Thymus (tissue), 14 donors: ENCODE measurements around the gene PRR13. TPM values are rescaled to one million over a fixed set of nuclear protein-coding genes. Genes with fewer than 3 reads are reported as not detected.
"Not testable (repeated sequence)": the region's sequence is repeated elsewhere in the genome, so short reads cannot be mapped to it uniquely, and the experiment has no call there.

Experiments used
- DNase-seq, 9 donors: peaks; one replicate each; pipeline ENCODE4 v3.0.0-alpha.2; 2013; ENCODE audit warnings: low spot score in 9 of 9, low read depth in 6 of 9, missing footprints in 1 of 9
- H3K27ac ChIP-seq, 2 donors: one replicate each; pipeline ENCODE4 v1.5.1; 2013; ENCODE audit warnings: control low read depth in 1 of 2, low read depth in 1 of 2, low read length in 1 of 2, mild to moderate bottlenecking in 1 of 2, moderate library complexity in 1 of 2
- H3K27me3 ChIP-seq, 2 donors: one replicate each; pipeline ENCODE4 v1.5.1; 2013; ENCODE audit warnings: low read length in 1 of 2; ENCODE audit not compliant: control insufficient read depth in 2 of 2, insufficient read depth in 1 of 2
- H3K36me3 ChIP-seq, 2 donors: one replicate each; pipeline ENCODE4 v1.5.1; 2013; ENCODE audit warnings: low read length in 1 of 2, mild to moderate bottlenecking in 1 of 2, moderate library complexity in 1 of 2; ENCODE audit not compliant: control insufficient read depth in 2 of 2, insufficient read depth in 2 of 2
- H3K4me1 ChIP-seq, 2 donors: one replicate each; pipeline ENCODE4 v1.5.1; 2013; ENCODE audit warnings: low read length in 2 of 2; ENCODE audit not compliant: control insufficient read depth in 2 of 2, insufficient read depth in 2 of 2
- H3K4me3 ChIP-seq, 2 donors: one replicate each; pipeline ENCODE4 v1.5.1; 2013; ENCODE audit warnings: low read length in 2 of 2, control low read depth in 1 of 2, mild to moderate bottlenecking in 1 of 2
- H3K9me3 ChIP-seq, 2 donors: one replicate each; pipeline ENCODE4 v1.5.1; 2013; ENCODE audit warnings: low read length in 1 of 2, mild to moderate bottlenecking in 1 of 2; ENCODE audit not compliant: control insufficient read depth in 2 of 2, insufficient read depth in 1 of 2
- WGBS: extraction: QIAGEN DNeasy Blood & Tissue Kit; methylation state at CpG from one replicate; pipeline ENCODE4 v1.1.7; 2013; 5-methylcytosine and 5-hydroxymethylcytosine counted together
- long read RNA-seq, 10 donors: transcript quantifications; one replicate each; lab custom pipeline, GENCODE V29; 2026
- polyA plus RNA-seq: library from polyadenylated mRNA; stranded (reverse); fragments of 200-250 nt; gene quantifications from one replicate; pipeline ENCODE4 v1.2.3, GENCODE V29; 2013
- total RNA-seq: library from RNA; stranded (reverse); fragments of 120-200 nt; gene quantifications from one replicate; pipeline ENCODE4 v1.2.4, GENCODE V29; 2013
- donor health status: healthy.

Gene PRR13, protein sequence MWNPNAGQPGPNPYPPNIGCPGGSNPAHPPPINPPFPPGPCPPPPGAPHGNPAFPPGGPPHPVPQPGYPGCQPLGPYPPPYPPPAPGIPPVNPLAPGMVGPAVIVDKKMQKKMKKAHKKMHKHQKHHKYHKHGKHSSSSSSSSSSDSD
- total RNA-seq (65.8 TPM), polyA plus RNA-seq (222 TPM)
- long read RNA-seq, donor 1, transcript PRR13-202 (4 exons, 1,229 nt) = major isoform, 7 of 8 reads
- long read RNA-seq, donor 1, partial matches to known transcripts = 0 of 8 reads
- long read RNA-seq, donor 1, other reads (novel, unspliced or antisense) = 0 of 8 reads
- long read RNA-seq, donor 2 = 0 reads
- long read RNA-seq, donor 3, transcript PRR13-208 (3 exons, 786 nt) = minor isoform, 14 of 108 reads
- long read RNA-seq, donor 3, transcript PRR13-202 (4 exons, 1,229 nt) = major isoform, 48 of 108 reads
- long read RNA-seq, donor 3, transcript PRR13-209 (4 exons, 625 nt) = minor isoform, 8 of 108 reads
- long read RNA-seq, donor 3, partial matches to known transcripts = 31 of 108 reads
- long read RNA-seq, donor 3, other reads (novel, unspliced or antisense) = 5 of 108 reads
- long read RNA-seq, donor 4, transcript PRR13-202 (4 exons, 1,229 nt) = major isoform, 20 of 51 reads
- long read RNA-seq, donor 4, partial matches to known transcripts = 18 of 51 reads
- long read RNA-seq, donor 4, other reads (novel, unspliced or antisense) = 0 of 51 reads
- long read RNA-seq, donor 5, transcript PRR13-209 (4 exons, 625 nt) = minor isoform, 5 of 134 reads
- long read RNA-seq, donor 5, transcript PRR13-202 (4 exons, 1,229 nt) = major isoform, 55 of 134 reads
- long read RNA-seq, donor 5, transcript PRR13-208 (3 exons, 786 nt) = minor isoform, 23 of 134 reads
- long read RNA-seq, donor 5, partial matches to known transcripts = 49 of 134 reads
- long read RNA-seq, donor 5, other reads (novel, unspliced or antisense) = 0 of 134 reads
- long read RNA-seq, donor 6, transcript PRR13-208 (3 exons, 786 nt) = minor isoform, 7 of 73 reads
- long read RNA-seq, donor 6, transcript PRR13-202 (4 exons, 1,229 nt) = major isoform, 43 of 73 reads
- long read RNA-seq, donor 6, transcript PRR13-209 (4 exons, 625 nt) = minor isoform, 7 of 73 reads
- long read RNA-seq, donor 6, partial matches to known transcripts = 12 of 73 reads
- long read RNA-seq, donor 6, other reads (novel, unspliced or antisense) = 0 of 73 reads
- long read RNA-seq, donor 7, transcript PRR13-209 (4 exons, 625 nt) = minor isoform, 8 of 94 reads
- long read RNA-seq, donor 7, transcript PRR13-202 (4 exons, 1,229 nt) = major isoform, 65 of 94 reads
- long read RNA-seq, donor 7, partial matches to known transcripts = 17 of 94 reads
- long read RNA-seq, donor 7, other reads (novel, unspliced or antisense) = 0 of 94 reads
- long read RNA-seq, donor 8, transcript PRR13-202 (4 exons, 1,229 nt) = major isoform, 18 of 35 reads
- long read RNA-seq, donor 8, transcript PRR13-208 (3 exons, 786 nt) = minor isoform, 5 of 35 reads
- long read RNA-seq, donor 8, partial matches to known transcripts = 8 of 35 reads
- long read RNA-seq, donor 8, other reads (novel, unspliced or antisense) = 0 of 35 reads
- long read RNA-seq, donor 9, transcript PRR13-208 (3 exons, 786 nt) = minor isoform, 7 of 55 reads
- long read RNA-seq, donor 9, transcript PRR13-202 (4 exons, 1,229 nt) = major isoform, 29 of 55 reads
- long read RNA-seq, donor 9, partial matches to known transcripts = 12 of 55 reads
- long read RNA-seq, donor 9, other reads (novel, unspliced or antisense) = 0 of 55 reads
- long read RNA-seq, donor 10, transcript PRR13-208 (3 exons, 786 nt) = minor isoform, 11 of 83 reads
- long read RNA-seq, donor 10, transcript PRR13-202 (4 exons, 1,229 nt) = major isoform, 25 of 83 reads
- long read RNA-seq, donor 10, transcript PRR13-209 (4 exons, 625 nt) = minor isoform, 7 of 83 reads
- long read RNA-seq, donor 10, partial matches to known transcripts = 39 of 83 reads
- long read RNA-seq, donor 10, other reads (novel, unspliced or antisense) = 0 of 83 reads

DNA sequence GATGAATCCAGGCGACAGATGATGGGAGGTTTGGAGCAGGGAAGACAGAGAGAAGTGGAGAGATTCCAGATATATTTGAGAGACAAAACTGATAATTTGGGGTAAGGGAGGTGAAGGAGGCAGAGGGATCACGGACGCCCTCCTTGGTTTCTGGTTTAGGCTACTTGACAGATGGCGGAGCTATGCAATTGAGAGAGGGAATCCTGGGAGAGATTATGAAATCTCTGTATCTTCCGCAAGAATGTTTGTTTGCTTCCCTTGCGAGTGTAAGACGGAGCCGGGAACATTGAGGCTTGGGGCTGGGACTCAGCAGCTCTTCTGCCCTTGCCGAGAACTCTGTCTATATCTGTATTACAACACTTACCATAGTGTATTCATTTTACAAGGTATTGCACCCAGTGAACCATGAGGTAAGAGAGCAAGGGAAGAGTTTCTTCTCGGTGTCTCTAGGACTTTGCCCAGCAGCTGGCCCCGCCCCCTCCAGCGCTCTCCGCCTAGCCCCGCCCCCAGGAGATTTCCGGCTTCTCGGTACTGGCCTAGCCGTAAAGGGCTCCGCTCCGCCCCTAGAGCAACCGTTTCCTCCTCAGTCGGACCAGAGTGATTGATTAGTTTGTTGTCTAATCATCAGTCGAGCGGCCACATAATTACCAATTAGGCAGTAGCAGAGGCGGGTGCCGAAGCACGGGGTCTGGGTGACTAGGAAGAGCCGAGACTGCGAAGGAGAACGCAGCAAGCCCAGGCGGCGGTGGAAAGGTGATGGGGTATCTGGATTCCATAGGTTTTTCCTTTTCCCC is at the start of gene PRR13:
PRR13 (plus strand) TSS at position 695 of the 794 bp plus-strand sequence. CDS start 981 bp downstream, outside the sequence.
- peaks cover 18 to 21% of the 10 kb centered on the region in 2 donors for H3K36me3 ChIP-seq
- peak within 1 kb of the TSS; percentile 95 for H3K27ac ChIP-seq
- WGBS = 2% methylated on average over 31 of the region's 31 CpGs
- H3K4me3 ChIP-seq = peak within 1 kb of the TSS; percentile 94 to 99
- H3K4me1 ChIP-seq = peaks cover 14 to 24% of the 10 kb centered on the region in 2 donors
- H3K27me3 ChIP-seq = no peaks in the 10 kb centered on the region
- peaks cover 0 to 6% of the 10 kb centered on the region in 2 donors for H3K9me3 ChIP-seq
- peak; percentile 91 to 99 (median 96) for DNase-seq

- no peak overlapping the region for H3K27ac ChIP-seq
- H3K4me3 ChIP-seq = no peak overlapping the region
- DNase-seq = no peak
- no peaks in the 10 kb centered on the region for H3K27me3 ChIP-seq
- H3K36me3 ChIP-seq = peaks cover 11 to 38% of the 10 kb centered on the region in 2 donors
- H3K9me3 ChIP-seq = no peaks in the 10 kb centered on the region
- 97% methylated on average over 7 of the region's 7 CpGs for WGBS
- H3K4me1 ChIP-seq = no peaks in the 10 kb centered on the region
Observed at GRCh38 chr12:53399896-53400295, 41.6 kb upstream of the PRR13 start.

- H3K4me1 ChIP-seq, H3K9me3 ChIP-seq, DNase-seq, H3K27ac ChIP-seq, H3K27me3 ChIP-seq, H3K4me3 ChIP-seq: not testable (repeated sequence)
- WGBS = 97% methylated on average over 16 of the region's 16 CpGs
- H3K36me3 ChIP-seq = peaks cover 23 to 46% of the 10 kb centered on the region in 2 donors
Observed at GRCh38 chr12:53402351-53402750, 39.2 kb upstream of the PRR13 start.

DNA sequence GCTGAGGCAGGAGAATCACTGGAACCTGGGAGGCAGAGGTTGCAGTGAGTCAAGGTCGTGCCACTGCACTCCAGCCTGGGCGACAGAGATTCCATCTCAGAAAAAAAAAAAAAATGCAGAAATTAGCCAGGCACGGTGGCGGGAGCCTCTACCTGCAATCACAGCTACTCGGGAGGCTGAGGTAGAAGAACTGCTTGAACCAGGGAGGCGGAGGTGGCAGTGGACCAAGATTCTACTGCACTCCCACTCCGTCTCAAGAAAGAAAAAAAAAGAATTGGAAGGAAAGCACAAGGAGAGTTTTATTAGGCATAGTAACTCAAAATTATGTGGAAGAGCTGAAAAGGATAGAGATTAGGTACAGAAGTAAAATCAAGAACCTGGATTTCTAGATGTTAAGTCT is 38.7 kb upstream of the PRR13 start:
- Histone ChIP-seq H3K4me3 (no peak overlapping the region), H3K4me1 (no peaks in the 10 kb centered on the region), H3K9me3 (no peaks in the 10 kb centered on the region), H3K27ac (no peak overlapping the region), H3K36me3 (peaks cover 25 to 47% of the 10 kb centered on the region in 2 donors), H3K27me3 (no peaks in the 10 kb centered on the region)
- WGBS = 96% methylated on average over 7 of the region's 7 CpGs
- no peak for DNase-seq

- H3K27me3 ChIP-seq = no peaks in the 10 kb centered on the region
Observed at GRCh38 chr12:53410951-53411350, 30.6 kb upstream of the PRR13 start.

DNA sequence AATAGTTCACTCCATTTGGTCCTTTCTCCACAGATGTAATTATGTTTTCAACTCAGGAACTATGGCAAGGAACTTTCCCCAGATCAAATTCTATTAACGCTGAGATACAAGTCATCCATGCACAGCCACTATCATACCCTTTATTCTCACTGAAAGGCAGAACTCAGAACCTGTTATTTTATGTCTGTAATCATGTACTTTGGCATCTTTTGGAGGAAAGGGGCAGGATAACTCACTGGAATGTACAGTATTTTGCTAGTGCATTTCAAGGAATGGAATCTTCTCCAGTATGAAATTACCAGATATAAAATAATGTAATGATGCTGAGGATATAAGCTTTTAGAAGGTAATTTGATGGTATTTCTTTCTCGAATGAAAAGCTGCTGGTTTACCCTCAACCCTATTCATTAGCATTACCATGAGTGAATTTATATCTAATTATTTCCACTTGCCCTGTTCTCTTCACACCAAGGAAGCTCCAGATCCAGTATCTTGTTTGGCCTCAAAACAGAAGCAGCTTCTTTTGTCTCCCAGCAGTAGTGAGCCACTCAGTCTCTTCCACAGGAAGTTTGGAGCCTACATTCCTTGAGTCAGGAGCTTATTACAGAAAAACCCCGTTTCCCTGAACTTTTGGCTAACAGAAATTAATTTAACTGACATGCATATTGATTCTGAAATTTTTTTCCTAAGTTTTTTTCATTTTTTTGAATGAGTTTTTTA is 27.9 kb upstream of the PRR13 start:
- Histone ChIP-seq H3K27me3 (no peaks in the 10 kb centered on the region), H3K36me3 (peaks cover 40 to 47% of the 10 kb centered on the region in 2 donors), H3K4me3 (no peak overlapping the region), H3K4me1 (peaks cover 0 to 13% of the 10 kb centered on the region in 2 donors), H3K27ac (no peak overlapping the region), H3K9me3 (no peaks in the 10 kb centered on the region)
- no peak for DNase-seq
- WGBS = 84% methylated on average over 3 of the region's 3 CpGs

More at GRCh38 chr12:53410951-53411350, 30.6 kb upstream of the PRR13 start:
- Histone ChIP-seq H3K36me3 (peaks cover 61 to 66% of the 10 kb centered on the region in 2 donors), H3K27ac (no peak overlapping the region), H3K9me3 (no peaks in the 10 kb centered on the region), H3K4me1 (peaks cover 0 to 8% of the 10 kb centered on the region in 2 donors), H3K4me3 (no peak overlapping the region)
- 99% methylated on average over 5 of the region's 5 CpGs for WGBS
- DNase-seq = no peak
